Left lung (tissue), 10 donors: ENCODE results near the gene FAM181A. TPM values are rescaled to one million over a fixed set of nuclear protein-coding genes. Genes with fewer than 3 reads are reported as not detected.

Experiments
- ATAC-seq: fragments of 200-7000 bp; cut with Tn5 transposase; one replicate; pipeline ENCODE4 v1.9.1; 2020; ENCODE audit warnings: moderate library complexity
- DNase-seq, 4 donors: peaks; one replicate each; pipeline ENCODE4 v3.0.0-alpha.2; 2013 to 2020
- H3K27ac ChIP-seq, 2 donors: fragments of 200-600 bp; sonication (generic) in 1 of 2; one replicate each; pipeline versions ENCODE4 v1.5.0 to v1.8.0; 2020 to 2021
- H3K27me3 ChIP-seq, 2 donors: fragments of 200-600 bp; sonication (generic) in 1 of 2; one replicate each; pipeline versions ENCODE4 v1.5.0 to v1.8.0; 2020 to 2021
- H3K36me3 ChIP-seq, 2 donors: fragments of 200-600 bp; sonication (generic) in 1 of 2; one replicate each; pipeline versions ENCODE4 v1.5.0 to v1.8.0; 2020 to 2021
- H3K4me1 ChIP-seq, 2 donors: fragments of 200-600 bp; one replicate each; pipeline ENCODE4 v1.8.0; 2021
- H3K4me3 ChIP-seq, 2 donors: fragments of 200-600 bp; sonication (generic) in 1 of 2; one replicate each; pipeline versions ENCODE4 v1.5.0 to v1.8.0; 2020 to 2021; ENCODE audit warnings: mild to moderate bottlenecking in 1 of 2
- H3K9me3 ChIP-seq, 2 donors: fragments of 200-600 bp; sonication (generic) in 1 of 2; one replicate each; pipeline versions ENCODE4 v1.5.0 to v1.8.0; 2020 to 2021
- intact Hi-C, 2 donors: fragments of 100-400 bp; cut with DNase I; formaldehyde crosslinking; loops; one replicate each; pipeline versions ENCODE4 v1.11.2 to v1.14.2; 2022
- polyA plus RNA-seq, 6 donors: library from polyadenylated mRNA; unstranded; fragments of 120-200 nt; gene quantifications; one replicate each; pipeline ENCODE4 v1.2.1, GENCODE V29; 2013; ENCODE audit not compliant: insufficient read length in 6 of 6
- total RNA-seq, 2 donors: library from RNA; stranded (reverse); fragmentation: NEBNext Ultra II Directional; extraction: Animal tissue kit (Norgen Biotek cat#: 25700); gene quantifications; one replicate each; pipeline ENCODE4 v1.2.1, GENCODE V29; 2021
- TF ChIP-seq, protein P1 (sequence below), 2 donors: fragments of 200-600 bp; sonication (generic) in 1 of 2; IDR thresholded peaks; one replicate each; pipeline versions ENCODE4 v1.5.0 to v1.8.0; 2021; ENCODE audit warnings: antibody characterized with exemption in 2 of 2
- donor health status: DM: no; HTN: yes; CAD: no.
- donor health status: DM: no; HTN: no; CAD: no.

The FAM181A gene
- total and polyA plus RNA-seq, 8 donors = 0.10 to 1.1 (median 0.37) TPM; not detected in 2

DNA sequence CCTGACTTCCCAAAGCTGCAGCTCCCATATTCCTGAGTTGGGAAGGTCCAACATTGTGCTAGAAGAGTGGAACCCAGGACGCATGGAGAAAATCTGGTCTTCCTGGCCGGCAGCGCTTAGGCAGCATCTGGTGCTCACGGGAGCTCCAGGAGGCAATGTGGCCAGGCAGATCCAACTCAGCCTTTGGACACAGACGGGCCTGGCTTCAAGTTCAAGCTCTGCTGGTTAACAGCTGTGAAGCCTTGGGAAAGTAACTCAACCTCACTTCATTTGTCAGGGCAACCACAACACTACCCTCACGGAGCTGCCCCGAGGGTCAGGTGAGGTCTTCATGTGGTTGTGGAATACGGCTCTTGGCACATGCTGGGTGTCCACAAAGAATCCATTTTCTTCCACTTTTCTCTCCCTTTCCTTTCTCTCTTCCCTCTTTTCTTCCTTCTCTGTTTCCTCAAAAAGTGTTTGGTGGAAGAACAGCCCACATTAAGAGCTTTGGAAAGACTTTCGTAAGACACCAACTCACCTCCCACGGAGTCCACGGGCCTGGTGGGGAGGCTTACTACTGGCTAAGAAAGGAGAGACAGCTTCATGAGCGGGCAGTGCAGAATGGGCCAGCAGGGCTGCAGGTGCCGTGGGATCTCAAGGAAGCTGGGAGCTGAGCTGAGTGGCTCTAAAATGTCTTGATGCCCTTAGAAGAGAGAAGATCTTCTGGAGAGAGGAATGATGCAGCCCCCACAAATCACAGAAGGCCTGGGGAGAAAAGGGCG is 2.4 kb upstream of the FAM181A start:
- intact Hi-C loops = no loop called here
- TF ChIP-seq, protein P1, sequence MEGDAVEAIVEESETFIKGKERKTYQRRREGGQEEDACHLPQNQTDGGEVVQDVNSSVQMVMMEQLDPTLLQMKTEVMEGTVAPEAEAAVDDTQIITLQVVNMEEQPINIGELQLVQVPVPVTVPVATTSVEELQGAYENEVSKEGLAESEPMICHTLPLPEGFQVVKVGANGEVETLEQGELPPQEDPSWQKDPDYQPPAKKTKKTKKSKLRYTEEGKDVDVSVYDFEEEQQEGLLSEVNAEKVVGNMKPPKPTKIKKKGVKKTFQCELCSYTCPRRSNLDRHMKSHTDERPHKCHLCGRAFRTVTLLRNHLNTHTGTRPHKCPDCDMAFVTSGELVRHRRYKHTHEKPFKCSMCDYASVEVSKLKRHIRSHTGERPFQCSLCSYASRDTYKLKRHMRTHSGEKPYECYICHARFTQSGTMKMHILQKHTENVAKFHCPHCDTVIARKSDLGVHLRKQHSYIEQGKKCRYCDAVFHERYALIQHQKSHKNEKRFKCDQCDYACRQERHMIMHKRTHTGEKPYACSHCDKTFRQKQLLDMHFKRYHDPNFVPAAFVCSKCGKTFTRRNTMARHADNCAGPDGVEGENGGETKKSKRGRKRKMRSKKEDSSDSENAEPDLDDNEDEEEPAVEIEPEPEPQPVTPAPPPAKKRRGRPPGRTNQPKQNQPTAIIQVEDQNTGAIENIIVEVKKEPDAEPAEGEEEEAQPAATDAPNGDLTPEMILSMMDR (IDR thresholded peaks at IDR 0.05) = no peak
- H3K9me3 ChIP-seq = no peaks in the 10 kb centered on the region
- ATAC-seq = no peak
- DNase-seq = no peak
- no peaks in the 10 kb centered on the region for H3K27me3 ChIP-seq
- no peak overlapping the region for H3K4me3 ChIP-seq
- H3K36me3 ChIP-seq = no peaks in the 10 kb centered on the region
- no peak overlapping the region for H3K27ac ChIP-seq
- H3K4me1 ChIP-seq = no peaks in the 10 kb centered on the region

DNA sequence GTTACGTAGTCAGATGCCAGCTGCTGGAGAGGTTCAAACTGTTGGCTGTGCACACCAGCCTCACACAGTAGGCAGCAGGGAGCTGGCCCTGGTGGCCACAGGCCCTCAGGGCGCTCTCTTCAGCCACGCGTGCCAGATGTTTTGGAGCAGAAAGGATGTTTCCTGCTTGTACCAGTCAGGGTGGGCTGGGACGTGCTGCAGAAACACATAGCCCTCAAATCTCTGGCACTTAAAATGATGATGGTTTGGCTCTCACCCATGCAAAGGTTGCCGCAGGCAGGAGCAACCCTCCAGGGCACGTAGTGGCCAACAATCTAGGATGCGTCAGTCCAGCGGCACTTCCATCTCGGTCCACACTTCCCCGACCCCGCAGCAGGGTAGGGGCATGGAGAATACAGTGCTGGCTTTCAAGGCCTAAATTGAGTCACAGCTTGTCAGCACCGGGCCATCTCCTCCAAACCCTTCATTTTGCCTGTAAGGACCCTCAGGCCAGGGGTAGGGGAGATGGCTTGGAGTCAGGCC is 1.7 kb upstream of the FAM181A start:
- Histone ChIP-seq H3K4me1 (no peaks in the 10 kb centered on the region), H3K27ac (no peak overlapping the region), H3K27me3 (no peaks in the 10 kb centered on the region), H3K36me3 (no peaks in the 10 kb centered on the region), H3K4me3 (no peak overlapping the region), H3K9me3 (no peaks in the 10 kb centered on the region)
- TF ChIP-seq, protein P1 (IDR thresholded peaks at IDR 0.05) = no peak
- no peak for ATAC-seq
- DNase-seq = no peak
- intact Hi-C loops = no loop called here

DNA sequence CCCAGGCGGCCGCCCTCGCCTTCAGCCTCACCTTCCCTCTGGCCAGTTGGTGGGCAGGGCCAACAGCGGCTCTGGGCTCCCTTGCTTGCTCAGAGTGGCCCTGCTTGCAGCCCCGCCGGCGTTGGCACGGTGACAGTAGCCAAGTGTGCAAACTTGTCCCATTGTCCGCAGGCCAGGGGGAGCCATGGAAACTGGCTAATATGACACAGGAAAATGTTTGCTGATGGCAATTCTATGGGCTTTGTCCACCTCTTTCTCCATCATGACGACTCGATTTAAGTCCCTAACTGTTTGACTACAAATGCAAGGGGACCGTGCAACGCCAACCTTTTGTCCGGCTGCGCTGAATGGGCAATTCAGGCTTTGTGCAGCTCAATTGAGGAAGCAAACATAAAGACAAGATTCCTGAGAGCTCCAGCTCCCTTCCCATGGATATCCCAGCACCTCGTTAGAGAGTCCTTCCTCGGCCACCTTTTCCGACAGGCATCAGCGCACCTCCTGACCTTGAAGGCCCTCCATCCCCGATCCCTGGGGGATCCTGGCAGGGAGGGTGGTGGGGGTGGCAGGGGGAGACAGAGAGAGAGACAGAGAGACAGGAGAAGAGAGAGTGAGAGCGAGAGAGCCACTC is 785 bp upstream of the FAM181A start:
- Histone ChIP-seq H3K27me3 (no peaks in the 10 kb centered on the region), H3K4me1 (no peaks in the 10 kb centered on the region), H3K27ac (no peak overlapping the region), H3K36me3 (no peaks in the 10 kb centered on the region), H3K4me3 (no peak overlapping the region), H3K9me3 (no peaks in the 10 kb centered on the region)
- TF ChIP-seq, protein P1 (IDR thresholded peaks at IDR 0.05) = no peak
- DNase-seq (peak in 1 of 4 donors; percentile 35), ATAC-seq (no peak)
- intact Hi-C loops = no loop called here

DNA sequence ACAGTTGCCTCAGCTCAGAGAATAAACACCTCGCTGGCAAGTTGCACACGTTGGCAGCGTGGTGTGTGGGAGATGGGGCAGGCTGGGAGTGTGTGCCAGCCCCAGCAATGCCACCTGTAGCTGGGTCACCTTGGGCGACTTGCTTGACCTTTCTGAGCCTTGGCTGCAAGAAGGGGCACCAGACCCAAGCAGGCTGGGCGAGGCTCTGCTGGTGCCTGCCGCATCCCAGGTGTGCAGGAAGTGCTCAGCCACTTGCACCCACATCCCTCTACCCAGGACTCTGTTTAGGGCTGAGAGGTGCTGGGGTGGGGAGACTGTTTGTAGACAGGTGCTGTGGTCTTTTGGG is 629 bp downstream of the FAM181A start:
- no peaks in the 10 kb centered on the region for H3K36me3 ChIP-seq
- no peak overlapping the region for H3K27ac ChIP-seq
- H3K9me3 ChIP-seq = no peaks in the 10 kb centered on the region
- intact Hi-C loops = no loop called here
- TF ChIP-seq, protein P1 (IDR thresholded peaks at IDR 0.05) = no peak
- no peak for ATAC-seq
- H3K4me3 ChIP-seq = no peak overlapping the region
- H3K4me1 ChIP-seq = no peaks in the 10 kb centered on the region
- DNase-seq = peak in 1 of 4 donors; percentile 40
- H3K27me3 ChIP-seq = no peaks in the 10 kb centered on the region
